ENCODE results near the gene TMPRSS3.

DNA sequence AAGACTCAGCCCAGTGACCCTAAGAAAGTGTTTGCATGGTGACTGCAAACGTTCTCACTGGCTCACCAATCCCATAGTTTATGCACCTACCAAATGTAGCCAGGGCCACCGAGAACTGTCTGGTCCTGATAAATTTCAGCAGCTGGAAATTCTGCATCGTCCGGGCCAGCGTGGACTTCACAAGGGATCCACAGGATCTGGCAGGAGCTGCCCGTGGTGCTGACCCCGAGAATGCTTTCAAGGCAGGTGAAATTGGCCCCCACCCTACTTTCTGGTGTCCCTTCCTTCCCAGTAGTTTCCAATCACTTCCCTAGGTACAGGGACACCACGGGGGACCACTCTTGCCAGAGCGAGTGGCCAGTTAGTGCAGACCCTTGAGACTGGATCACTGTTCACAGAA, 34.0 kb upstream of the TMPRSS3 start:
- TF ChIP-seq, protein P1, sequence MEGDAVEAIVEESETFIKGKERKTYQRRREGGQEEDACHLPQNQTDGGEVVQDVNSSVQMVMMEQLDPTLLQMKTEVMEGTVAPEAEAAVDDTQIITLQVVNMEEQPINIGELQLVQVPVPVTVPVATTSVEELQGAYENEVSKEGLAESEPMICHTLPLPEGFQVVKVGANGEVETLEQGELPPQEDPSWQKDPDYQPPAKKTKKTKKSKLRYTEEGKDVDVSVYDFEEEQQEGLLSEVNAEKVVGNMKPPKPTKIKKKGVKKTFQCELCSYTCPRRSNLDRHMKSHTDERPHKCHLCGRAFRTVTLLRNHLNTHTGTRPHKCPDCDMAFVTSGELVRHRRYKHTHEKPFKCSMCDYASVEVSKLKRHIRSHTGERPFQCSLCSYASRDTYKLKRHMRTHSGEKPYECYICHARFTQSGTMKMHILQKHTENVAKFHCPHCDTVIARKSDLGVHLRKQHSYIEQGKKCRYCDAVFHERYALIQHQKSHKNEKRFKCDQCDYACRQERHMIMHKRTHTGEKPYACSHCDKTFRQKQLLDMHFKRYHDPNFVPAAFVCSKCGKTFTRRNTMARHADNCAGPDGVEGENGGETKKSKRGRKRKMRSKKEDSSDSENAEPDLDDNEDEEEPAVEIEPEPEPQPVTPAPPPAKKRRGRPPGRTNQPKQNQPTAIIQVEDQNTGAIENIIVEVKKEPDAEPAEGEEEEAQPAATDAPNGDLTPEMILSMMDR (IDR thresholded peaks at IDR 0.05; ENCODE audit: insufficient read depth, low read length, poor library complexity, severe bottlenecking): no peak
- TF ChIP-seq EZH2phosphoT487 (conservative IDR thresholded peaks at IDR 0.05; ENCODE audit: low read length): no peak

Data from SU-DHL-6 (cell line).